Measurements from ENCODE around the gene TGFB1. TPM values are rescaled to one million over a fixed set of nuclear protein-coding genes. Genes with fewer than 3 reads are reported as not detected.

TGFB1 gene
- total and polyA plus RNA-seq, 9 of the 15 experiments (the other 6 are each of a cell fraction or from before 2014, with no cell fraction given) = 0.24 to 159 (median 17.2) TPM

DNA sequence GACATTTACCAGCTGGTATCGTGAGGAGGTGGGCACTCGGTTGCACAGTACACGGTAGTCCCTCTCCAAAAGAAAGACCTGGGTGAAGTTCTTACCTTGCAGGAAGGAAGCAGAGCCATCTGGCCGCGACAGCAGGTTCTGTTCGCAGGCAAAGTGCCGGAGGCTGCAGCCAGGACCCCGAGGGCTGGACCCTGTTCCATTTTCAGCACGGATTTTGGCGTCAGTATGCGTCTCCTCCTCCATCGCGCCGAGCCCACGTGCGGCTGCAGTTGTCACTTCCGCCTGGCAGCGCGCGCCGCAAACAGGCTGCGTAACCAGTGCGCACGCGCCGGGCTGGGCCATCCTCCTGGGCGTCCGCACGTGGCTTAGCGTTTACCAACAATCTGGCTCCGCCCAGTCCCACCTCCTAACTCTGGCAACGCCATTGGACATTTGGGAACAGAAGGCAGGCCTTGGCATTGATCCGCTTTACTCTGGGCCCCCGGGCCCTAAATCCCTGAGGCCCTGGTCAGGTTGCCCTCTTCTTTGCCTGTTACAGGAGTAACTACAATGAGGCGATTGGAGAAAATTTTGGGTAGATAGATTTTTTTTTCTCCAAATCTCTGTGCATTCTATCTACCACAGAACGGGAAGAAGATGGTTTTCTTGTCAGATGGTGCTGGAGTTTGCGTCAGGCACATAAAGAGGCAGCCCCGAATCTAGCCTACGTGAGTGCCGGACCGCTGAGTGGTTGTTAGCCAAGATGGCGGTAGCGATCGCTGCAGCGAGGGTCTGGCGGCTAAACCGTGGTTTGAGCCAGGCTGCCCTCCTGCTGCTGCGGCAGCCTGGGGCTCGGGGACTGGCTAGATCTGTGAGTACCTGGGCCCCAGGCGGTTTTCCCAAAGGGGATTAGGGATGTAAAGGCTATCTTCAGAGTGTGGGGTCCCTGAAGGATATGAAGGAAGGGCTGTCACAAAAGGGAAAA, 43.6 kb upstream of the TGFB1 start, which contains the start of the genes BCKDHA and EXOSC5 (continued):
- TF ChIP-seq TFAP4 (CRISPR knock-in tag; IDR thresholded peaks at IDR 0.05; ENCODE audit: borderline replicate concordance) = peak; percentile 69
- TF ChIP-seq, protein P1, sequence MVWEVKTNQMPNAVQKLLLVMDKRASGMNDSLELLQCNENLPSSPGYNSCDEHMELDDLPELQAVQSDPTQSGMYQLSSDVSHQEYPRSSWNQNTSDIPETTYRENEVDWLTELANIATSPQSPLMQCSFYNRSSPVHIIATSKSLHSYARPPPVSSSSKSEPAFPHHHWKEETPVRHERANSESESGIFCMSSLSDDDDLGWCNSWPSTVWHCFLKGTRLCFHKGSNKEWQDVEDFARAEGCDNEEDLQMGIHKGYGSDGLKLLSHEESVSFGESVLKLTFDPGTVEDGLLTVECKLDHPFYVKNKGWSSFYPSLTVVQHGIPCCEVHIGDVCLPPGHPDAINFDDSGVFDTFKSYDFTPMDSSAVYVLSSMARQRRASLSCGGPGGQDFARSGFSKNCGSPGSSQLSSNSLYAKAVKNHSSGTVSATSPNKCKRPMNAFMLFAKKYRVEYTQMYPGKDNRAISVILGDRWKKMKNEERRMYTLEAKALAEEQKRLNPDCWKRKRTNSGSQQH (CRISPR knock-in tag; IDR thresholded peaks at IDR 0.05) = no peak
- TF ChIP-seq POLR2AphosphoS2 (IDR thresholded peaks at IDR 0.05; ENCODE audit: low read length) = no peak
- TF ChIP-seq SRSF9 (IDR thresholded peaks at IDR 0.05; ENCODE audit: borderline replicate concordance, low read depth, low read length) = no peak
- no peak for TF ChIP-seq MAFG (tag; conservative IDR thresholded peaks at IDR 0.05)
- no peak for TF ChIP-seq CHD4 (IDR thresholded peaks at IDR 0.05; ENCODE audit: insufficient read depth, insufficient replicate concordance, low read depth, low read length, poor library complexity, severe bottlenecking)
- no peak for TF ChIP-seq ZNF124 (CRISPR knock-in tag; IDR thresholded peaks at IDR 0.05)
- TF ChIP-seq ZNF175 (CRISPR knock-in tag; IDR thresholded peaks at IDR 0.05; ENCODE audit: low read depth) = no peak
- TF ChIP-seq RBM34 (IDR thresholded peaks at IDR 0.05; ENCODE audit: borderline replicate concordance, insufficient read depth, low read length) = no peak
- TF ChIP-seq, protein P2, sequence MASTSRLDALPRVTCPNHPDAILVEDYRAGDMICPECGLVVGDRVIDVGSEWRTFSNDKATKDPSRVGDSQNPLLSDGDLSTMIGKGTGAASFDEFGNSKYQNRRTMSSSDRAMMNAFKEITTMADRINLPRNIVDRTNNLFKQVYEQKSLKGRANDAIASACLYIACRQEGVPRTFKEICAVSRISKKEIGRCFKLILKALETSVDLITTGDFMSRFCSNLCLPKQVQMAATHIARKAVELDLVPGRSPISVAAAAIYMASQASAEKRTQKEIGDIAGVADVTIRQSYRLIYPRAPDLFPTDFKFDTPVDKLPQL (IDR thresholded peaks at IDR 0.05; ENCODE audit: extremely low read depth, insufficient read length) = no peak
- no peak for TF ChIP-seq ZNF282 (CRISPR knock-in tag; IDR thresholded peaks at IDR 0.05)
- peak; percentile 75 for TF ChIP-seq CREM (IDR thresholded peaks at IDR 0.05; ENCODE audit: low read depth)
- no peak for TF ChIP-seq DPF2 (IDR thresholded peaks at IDR 0.05)
- TF ChIP-seq C11orf30 (IDR thresholded peaks at IDR 0.05; ENCODE audit: low read depth) = peak; percentile 91
- no peak for TF ChIP-seq KLF16 (IDR thresholded peaks at IDR 0.05)
- no peak for TF ChIP-seq SMAD2 (IDR thresholded peaks at IDR 0.05; ENCODE audit: low read depth, low read length)
- no peak for TF ChIP-seq TRIM24 (IDR thresholded peaks at IDR 0.05)
- no peak for TF ChIP-seq ETS2 (tag; IDR thresholded peaks at IDR 0.05; ENCODE audit: borderline replicate concordance, poor library complexity, severe bottlenecking)
- no peak for TF ChIP-seq ZFP36 (IDR thresholded peaks at IDR 0.05; ENCODE audit: low read depth, low read length, partially characterized antibody)
- peak; percentile 100 for TF ChIP-seq SAP30 (IDR thresholded peaks at IDR 0.05; ENCODE audit: borderline replicate concordance, insufficient read depth, low read depth, low read length, poor library complexity, severe bottlenecking)
- TF ChIP-seq SAFB (IDR thresholded peaks at IDR 0.05; ENCODE audit: borderline replicate concordance, low read depth, low read length) = no peak
- no peak for TF ChIP-seq POLR3A (IDR thresholded peaks at IDR 0.05; ENCODE audit: borderline replicate concordance, extremely low read depth, insufficient read depth, insufficient read length)
- TF ChIP-seq XRCC3 (IDR thresholded peaks at IDR 0.05) = no peak
- no peak for TF ChIP-seq NFE2L1 (tag; IDR thresholded peaks at IDR 0.05; ENCODE audit: borderline replicate concordance, low read depth)
